ENCODE measurements around the gene CHD9.
"Not testable (repeated sequence)": the region's sequence is repeated elsewhere in the genome, so short reads cannot be mapped to it uniquely, and the experiment has no call there.

CHD9 gene

GRCh38 chr16:53291757-53292392 is 237.1 kb downstream of the CHD9 start:
- DNase-seq (ENCODE audit: low read depth, low spot score), result no peak

GRCh38 chr16:53297477-53297876 is 242.7 kb downstream of the CHD9 start:
- DNase-seq (ENCODE audit: low read depth, low spot score), result no peak
- H3K4me3 ChIP-seq (ENCODE audit: low read length), result no peak overlapping the region

More at GRCh38 chr16:53291757-53292392, 237.1 kb downstream of the CHD9 start:
- H3K4me3 ChIP-seq (ENCODE audit: low read length), result no peak overlapping the region

- H3K4me3 ChIP-seq (ENCODE audit: low read length), result no peak overlapping the region
- no peak for DNase-seq (ENCODE audit: low read depth, low spot score)
Measured at GRCh38 chr16:53304334-53304733, 249.5 kb downstream of the CHD9 start.

GRCh38 chr16:53305743-53306142 is 251.0 kb downstream of the CHD9 start:
- H3K4me3 ChIP-seq (ENCODE audit: low read length), result no peak overlapping the region
- no peak for DNase-seq (ENCODE audit: low read depth, low spot score)

DNA sequence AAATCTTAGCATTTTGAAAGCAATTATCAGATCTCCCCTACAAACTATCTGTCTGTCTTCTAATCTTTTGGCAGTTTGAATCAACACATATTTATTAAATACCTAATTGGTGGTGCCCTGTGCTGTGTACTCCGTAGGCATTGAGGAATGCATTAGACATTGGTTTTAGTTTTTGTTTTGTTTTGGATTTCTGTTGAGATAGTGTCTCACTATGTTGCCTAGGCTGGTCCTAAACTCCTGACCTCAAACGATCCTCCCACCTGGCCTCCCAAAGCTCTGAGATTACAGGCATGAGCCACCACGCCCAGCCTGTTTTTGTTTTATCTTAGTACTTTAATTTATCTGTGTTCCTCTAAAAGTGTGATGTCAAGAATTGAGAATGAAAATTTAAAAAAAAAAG is 254.7 kb downstream of the CHD9 start:
- H3K4me3 ChIP-seq (ENCODE audit: low read length), result no peak overlapping the region
- no peak for DNase-seq (ENCODE audit: low read depth, low spot score)

DNA sequence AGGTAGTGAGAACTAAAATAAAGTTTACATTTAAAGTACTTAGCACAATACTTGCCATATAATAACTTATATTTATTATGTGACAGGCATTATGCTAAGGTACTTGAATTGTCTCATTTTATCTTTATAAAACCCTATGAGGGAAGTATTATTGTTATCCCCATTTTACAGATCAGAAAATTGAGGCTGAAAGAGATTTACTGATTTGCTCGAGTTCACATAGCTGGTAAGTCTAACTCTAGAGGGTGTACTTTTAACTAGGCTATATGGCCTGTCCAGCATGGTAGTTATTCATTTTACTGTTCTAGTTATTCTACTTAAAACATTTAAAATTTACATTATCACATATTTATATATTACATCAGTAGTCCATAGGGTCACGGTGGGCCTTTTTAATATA is 266.2 kb downstream of the CHD9 start:
- no peak for DNase-seq (ENCODE audit: low read depth, low spot score)
- H3K4me3 ChIP-seq (ENCODE audit: low read length), result no peak overlapping the region

- no peak for DNase-seq (ENCODE audit: low read depth, low spot score)
- no peak overlapping the region for H3K4me3 ChIP-seq (ENCODE audit: low read length)
Measured at GRCh38 chr16:53323924-53324323, 269.1 kb downstream of the CHD9 start.

DNA sequence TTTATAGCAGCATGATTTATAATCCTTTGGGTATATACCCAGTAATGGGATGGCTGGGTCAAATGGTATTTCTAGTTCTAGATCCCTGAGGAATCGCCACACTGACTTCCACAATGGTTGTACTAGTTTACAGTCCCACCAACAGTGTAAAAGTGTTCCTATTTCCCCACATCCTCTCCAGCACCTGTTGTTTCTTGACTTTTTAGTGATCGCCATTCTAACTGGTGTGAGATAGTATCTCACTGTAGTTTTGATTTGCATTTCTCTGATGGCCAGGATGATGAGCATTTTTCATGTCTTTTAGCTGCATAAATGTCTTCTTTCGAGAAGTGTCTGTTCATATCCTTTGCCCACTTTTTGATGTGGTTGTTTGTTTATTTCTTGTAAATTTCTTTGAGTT is 276.2 kb downstream of the CHD9 start:
- H3K4me3 ChIP-seq (ENCODE audit: low read length), result not testable (repeated sequence)

GRCh38 chr16:53334581-53334980 is 279.8 kb downstream of the CHD9 start:
- no peak overlapping the region for H3K4me3 ChIP-seq (ENCODE audit: low read length)
- DNase-seq (ENCODE audit: low read depth, low spot score), result no peak

More for the DNA sequence above, 276.2 kb downstream of the CHD9 start:
- not testable (repeated sequence) for DNase-seq (ENCODE audit: low read depth, low spot score)

- no peak for DNase-seq (ENCODE audit: low read depth, low spot score)
- H3K4me3 ChIP-seq (ENCODE audit: low read length), result no peak overlapping the region
Measured at GRCh38 chr16:53337294-53337693, 282.5 kb downstream of the CHD9 start.

- no peak for DNase-seq (ENCODE audit: low read depth, low spot score)
- no peak overlapping the region for H3K4me3 ChIP-seq (ENCODE audit: low read length)
Measured at GRCh38 chr16:53341792-53342191, 287.0 kb downstream of the CHD9 start.

DNA sequence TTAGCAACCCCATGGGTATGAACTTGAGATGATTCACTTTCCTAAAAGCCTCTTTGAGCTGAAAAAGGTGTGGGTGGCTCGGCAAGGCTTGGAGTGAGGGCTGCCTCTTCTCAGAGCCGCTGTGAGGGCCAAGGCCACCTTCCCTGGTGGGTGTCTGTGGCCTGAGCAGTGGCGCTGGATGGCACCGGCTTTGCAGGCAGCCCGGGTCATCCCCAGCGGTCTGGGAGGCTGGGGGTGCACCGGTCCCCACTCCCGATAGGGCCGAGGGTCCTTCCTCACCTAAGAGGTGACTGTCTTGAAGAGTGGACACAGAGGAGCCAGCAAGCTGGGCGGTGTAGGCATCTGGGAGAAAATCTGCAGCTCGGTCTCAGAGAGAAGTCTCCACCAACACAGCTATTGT is 300.3 kb downstream of the CHD9 start:
- H3K4me3 ChIP-seq (ENCODE audit: low read length), result no peak overlapping the region
- no peak for DNase-seq (ENCODE audit: low read depth, low spot score)

- DNase-seq (ENCODE audit: low read depth, low spot score), result no peak
Measured at GRCh38 chr16:53356478-53357207, 301.9 kb downstream of the CHD9 start.

DNA sequence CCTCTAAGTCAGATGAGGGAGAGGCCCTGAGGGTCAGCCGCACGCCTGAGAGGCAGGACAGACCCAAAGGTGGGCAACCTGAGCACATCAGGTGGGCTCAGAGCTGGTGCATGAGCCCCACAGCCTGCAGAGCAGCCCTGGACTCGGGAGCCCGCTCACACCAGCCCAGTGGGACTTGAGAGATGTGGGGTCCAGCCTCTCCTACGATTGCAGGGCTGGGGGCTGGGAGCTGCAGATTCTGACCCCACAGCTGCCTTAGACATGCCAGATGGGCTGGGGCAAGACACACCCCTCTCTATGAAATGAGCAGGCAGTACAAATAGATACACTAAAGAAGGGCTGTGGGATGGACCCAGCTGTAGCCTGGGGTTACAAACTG is 302.4 kb downstream of the CHD9 start:
- DNase-seq (ENCODE audit: low read depth, low spot score), result no peak
- no peak overlapping the region for H3K4me3 ChIP-seq (ENCODE audit: low read length)

More at GRCh38 chr16:53356478-53357207, 301.9 kb downstream of the CHD9 start:
- no peak overlapping the region for H3K4me3 ChIP-seq (ENCODE audit: low read length)

DNA sequence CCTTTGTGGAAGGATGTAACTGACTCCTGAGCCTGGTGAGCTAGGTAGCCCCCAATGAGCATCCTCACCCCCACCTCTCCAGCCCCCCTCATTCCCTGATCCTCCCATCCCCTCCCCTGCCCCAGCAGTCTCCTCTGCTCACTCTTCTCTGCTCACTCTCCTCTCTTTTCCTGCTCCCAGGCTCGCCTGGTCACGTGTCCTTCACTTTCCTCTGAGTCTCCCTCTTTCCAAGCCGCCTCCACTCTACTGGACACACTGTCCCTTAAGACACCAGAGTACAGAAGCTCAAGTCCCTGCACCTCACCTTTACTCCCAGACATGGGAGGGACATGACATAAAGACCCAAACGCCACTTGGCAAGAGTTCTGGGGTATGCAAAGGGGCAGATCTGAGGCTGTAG is 303.2 kb downstream of the CHD9 start:
- H3K4me3 ChIP-seq (ENCODE audit: low read length), result no peak overlapping the region
- no peak for DNase-seq (ENCODE audit: low read depth, low spot score)

DNA sequence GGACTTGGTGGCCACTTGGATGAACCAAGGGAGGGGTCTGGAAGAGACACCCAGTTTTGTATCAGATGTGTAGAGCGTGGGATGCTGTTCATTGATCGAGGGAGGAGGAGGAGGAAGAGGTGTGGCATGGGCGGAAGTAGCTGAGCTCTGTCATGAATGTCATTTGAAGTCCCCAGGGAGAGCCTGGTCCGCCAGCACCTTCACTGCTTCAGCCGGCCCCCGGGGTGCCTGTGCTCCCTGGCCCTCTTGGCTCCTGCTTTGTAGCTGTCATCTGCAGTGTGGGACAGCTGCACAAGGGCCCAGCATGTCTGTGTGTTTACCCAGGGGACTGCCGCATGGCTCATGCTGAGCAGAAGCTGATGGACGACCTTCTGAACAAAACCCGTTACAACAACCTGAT is 304.1 kb downstream of the CHD9 start:
- H3K4me3 ChIP-seq (ENCODE audit: low read length), result no peak overlapping the region
- no peak for DNase-seq (ENCODE audit: low read depth, low spot score)

DNA sequence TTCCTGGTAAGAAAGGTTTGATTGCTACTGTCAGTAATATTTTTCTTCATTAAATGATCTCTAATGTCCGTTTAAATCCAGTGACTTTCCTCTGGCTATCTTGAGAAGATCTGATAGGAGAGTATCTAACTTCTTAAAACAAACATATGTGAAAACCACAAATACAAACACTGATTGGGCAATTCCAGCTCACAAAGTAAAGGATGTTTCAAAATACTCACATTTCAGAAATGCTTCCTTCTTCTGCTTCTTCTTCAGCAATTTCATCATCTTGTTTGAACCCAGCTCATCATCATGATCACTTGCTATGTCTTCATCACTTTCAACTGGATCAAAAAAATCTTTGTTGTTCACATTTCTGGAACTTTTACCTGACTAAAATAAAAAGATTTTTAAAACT is 315.1 kb downstream of the CHD9 start:
- no peak for DNase-seq (ENCODE audit: low read depth, low spot score)
- H3K4me3 ChIP-seq (ENCODE audit: low read length), result no peak overlapping the region

DNA sequence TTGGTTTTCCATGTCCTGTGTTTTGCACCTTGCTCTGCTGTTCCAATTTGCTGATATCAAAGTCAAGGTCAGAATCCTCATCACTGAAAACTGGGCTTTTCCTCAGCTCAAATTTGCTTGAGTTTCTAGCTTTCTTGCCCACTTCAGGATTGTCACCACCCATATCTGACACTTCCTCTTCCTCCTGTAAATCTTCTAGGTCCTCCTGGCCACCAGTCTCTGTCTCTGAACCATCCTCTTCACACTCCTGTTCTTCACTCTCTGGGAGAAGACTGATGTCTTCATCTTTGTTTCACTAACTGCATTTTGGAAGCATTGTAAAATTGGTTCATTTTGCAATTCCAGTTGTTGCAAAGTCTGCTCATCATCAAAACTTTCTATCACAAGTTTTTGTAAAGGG is 316.0 kb downstream of the CHD9 start:
- no peak overlapping the region for H3K4me3 ChIP-seq (ENCODE audit: low read length)
- no peak for DNase-seq (ENCODE audit: low read depth, low spot score)

- no peak for DNase-seq (ENCODE audit: low read depth, low spot score)
- no peak overlapping the region for H3K4me3 ChIP-seq (ENCODE audit: low read length)
Measured at GRCh38 chr16:53372992-53373871, 318.4 kb downstream of the CHD9 start.

GRCh38 chr16:53374800-53375199 is 320.0 kb downstream of the CHD9 start:
- no peak for DNase-seq (ENCODE audit: low read depth, low spot score)
- no peak overlapping the region for H3K4me3 ChIP-seq (ENCODE audit: low read length)
